HepG2 (cell line): ENCODE measurements around the gene NAV1. TPM values are rescaled to one million over a fixed set of nuclear protein-coding genes. Genes with fewer than 3 reads are reported as not detected.

Experiments used
- ATAC-seq: fragments of 200-7000 bp; cut with Tn5 transposase; 3 replicates; pipeline ENCODE4 v1.9.1; 2020; ENCODE audit warnings: mild to moderate bottlenecking, moderate library complexity
- BruUV-seq: library from RNA; stranded (reverse); fragments of 400-500 nt; replicated peaks from 2 replicates; lab custom pipeline; 2021; lab: Mats Ljungman, UMichigan
- CTCF ChIA-PET: fragments of 300-600 bp; formaldehyde crosslinking; extraction: SDS; loops from one replicate; lab custom pipeline; 2021; ENCODE audit warnings: low total read pairs, inconsistent platforms, low intra/inter-chr PET ratio; lab: Yijun Ruan, JAX
- POLR2A ChIA-PET: fragments of 350-600 bp; sonication (Branson Sonifier 250); formaldehyde crosslinking; loops from one replicate; lab custom pipeline; 2020; ENCODE audit warnings: antibody characterized with exemption, inconsistent platforms; lab: Yijun Ruan, JAX
- DNase-seq: peaks from one replicate; pipeline ENCODE4 v3.0.0-alpha.2; 2015; ENCODE audit warnings: low spot score
- FAIRE-seq: peaks from 3 replicates; lab custom pipeline; 2011; peaks lifted over from hg19 to GRCh38; lab: Jason Lieb, UNC
- H2AFZ ChIP-seq: one replicate; pipeline ENCODE4 v1.6.1; 2011; ENCODE audit warnings: low read length, inconsistent platforms
- H3K27ac ChIP-seq: fragments of 300-600 bp; 3 replicates; pipeline ENCODE4 v1.8.0; 2011; ENCODE audit warnings: mixed run types, mild to moderate bottlenecking, mixed read lengths, low read length, inconsistent platforms; ENCODE audit not compliant: insufficient read depth; ENCODE audit errors: extremely low read length
- H3K27me3 ChIP-seq, 2 experiments: fragments of 200-600 bp in 1 of 2; 2 replicates in 1 of 2; 3 replicates in 1 of 2; pipeline versions ENCODE4 v1.6.0 to v1.8.0; 2011; ENCODE audit warnings: low read length in 2 of 2, mild to moderate bottlenecking in 2 of 2, moderate library complexity in 2 of 2, inconsistent platforms in 1 of 2; ENCODE audit not compliant: insufficient read depth in 2 of 2, control insufficient read depth in 1 of 2
- H3K36me3 ChIP-seq, 2 experiments: fragments of 200-600 bp in 1 of 2; replicated peaks in 1 of 2; 2 replicates in 1 of 2; 3 replicates in 1 of 2; pipeline versions ENCODE4 v1.5.1 to v1.8.0; 2011; ENCODE audit warnings: low read length in 2 of 2, inconsistent platforms in 1 of 2; ENCODE audit not compliant: insufficient read depth in 2 of 2, control insufficient read depth in 1 of 2
- H3K4me1 ChIP-seq: 2 replicates; pipeline ENCODE4 v1.5.1; 2012; ENCODE audit warnings: low read length, inconsistent platforms; ENCODE audit not compliant: insufficient read depth
- H3K4me2 ChIP-seq: 2 replicates; pipeline ENCODE4 v1.6.0; 2011; ENCODE audit warnings: low read depth, low read length, inconsistent platforms
- H3K4me3 ChIP-seq, 3 experiments: fragments of 200-600 bp in 1 of 3; sonication (generic), shearing (Covaris generic) in 1 of 3; replicated peaks in 1 of 3; 2 replicates each; pipeline ENCODE4 v1.5.1; 2011 to 2016; ENCODE audit warnings: low read length in 3 of 3, inconsistent platforms in 2 of 3, low read depth in 2 of 3, mild to moderate bottlenecking in 2 of 3, control low read depth in 1 of 3, mixed read lengths in 1 of 3; ENCODE audit not compliant: insufficient read depth in 1 of 3
- H3K79me2 ChIP-seq: one replicate; pipeline ENCODE4 v1.6.1; 2011; ENCODE audit warnings: low read length, inconsistent platforms; ENCODE audit not compliant: insufficient read depth
- H3K9ac ChIP-seq: 2 replicates; pipeline ENCODE4 v1.6.0; 2011; ENCODE audit warnings: mild to moderate bottlenecking, low read depth, low read length, inconsistent platforms; ENCODE audit not compliant: insufficient read depth
- H3K9me3 ChIP-seq: 2 replicates; pipeline ENCODE4 v1.5.1; 2012; ENCODE audit warnings: mild to moderate bottlenecking, low read length
- H4K20me1 ChIP-seq: 2 replicates; pipeline ENCODE4 v1.6.0; 2011; ENCODE audit warnings: inconsistent platforms, mild to moderate bottlenecking, low read length, moderate library complexity; ENCODE audit not compliant: insufficient read depth
- FOXA3 ChIP-seq: IDR thresholded peaks from 2 replicates; pipeline ENCODE4 v1.6.1; 2016; ENCODE audit warnings: missing genetic modification reagents, missing compliant biosample characterization
- NR3C1 ChIP-seq: sonication (generic); formaldehyde crosslinking; IDR thresholded peaks from 2 replicates; pipeline ENCODE4 v1.4.0; 2020; ENCODE audit warnings: missing genetic modification reagents
- SNAPC2 ChIP-seq: sonication (generic); formaldehyde crosslinking; IDR thresholded peaks from 2 replicates; pipeline ENCODE4 v1.8.1; 2022; ENCODE audit warnings: mild to moderate bottlenecking, missing genetic modification reagents
- ZNF367 ChIP-seq: sonication (generic); formaldehyde crosslinking; IDR thresholded peaks from 2 replicates; pipeline ENCODE4 v1.4.0; 2020; ENCODE audit warnings: missing genetic modification reagents, borderline replicate concordance
- WGBS: methylation state at CpG from one replicate; pipeline ENCODE4 v1.1.6; 2017; ENCODE audit warnings: low lambda C conversion rate; 5-methylcytosine and 5-hydroxymethylcytosine counted together
- in situ Hi-C: cut with HindIII; loops from 2 replicates; pipeline ENCODE4 v1.10.0; 2017; ENCODE audit warnings: low pct_unique_long_range_greater_than_20kb; ENCODE audit not compliant: extremely low pct_ligation_motif_present
- intact Hi-C: fragments of 100-400 bp; cut with micrococcal nuclease; formaldehyde crosslinking; loops from one replicate; pipeline ENCODE4 v1.10.0; 2022; ENCODE audit not compliant: unreplicated experiment
- polyA plus RNA-seq, 8 experiments: library from polyadenylated mRNA; depleted of rRNA in 3 of 8; stranded (reverse) in 7 of 8; unstranded in 1 of 8; fragments of >200 nt; fragmentation: Illumina TruSeq in 4 of 8; extraction: Trizol in 4 of 8; gene quantifications; 2 replicates each; pipeline versions ENCODE4 v1.2.1 to v1.2.3, GENCODE V29; 2011 to 2016; ENCODE audit warnings: low read depth in 4 of 8, missing spikeins in 1 of 8, mixed read lengths in 1 of 8; ENCODE audit not compliant: insufficient read depth in 1 of 8
- total RNA-seq, 5 experiments: library from RNA; depleted of rRNA; stranded (reverse); fragments of >200 nt; fragmentation: Illumina TruSeq; extraction: Trizol; gene quantifications; 2 replicates each; pipeline ENCODE4 v1.2.3, GENCODE V29; 2016; ENCODE audit warnings: low read depth in 1 of 5
- TF ChIP-seq, protein P1 (sequence below): sonication (generic); formaldehyde crosslinking; IDR thresholded peaks from 2 replicates; pipeline ENCODE4 v1.5.0; 2020; ENCODE audit warnings: mild to moderate bottlenecking, missing genetic modification reagents, borderline replicate concordance
- TF ChIP-seq, protein P2 (sequence below): sonication (generic); formaldehyde crosslinking; IDR thresholded peaks from 2 replicates; pipeline ENCODE4 v1.8.1; 2023; ENCODE audit warnings: mild to moderate bottlenecking, inconsistent platforms, moderate library complexity, missing genetic modification reagents, borderline replicate concordance

NAV1 gene
- total and polyA plus RNA-seq, 2 of the 13 experiments (the other 11 are each of a cell fraction or from before 2014, with no cell fraction given), result not detected

DNA sequence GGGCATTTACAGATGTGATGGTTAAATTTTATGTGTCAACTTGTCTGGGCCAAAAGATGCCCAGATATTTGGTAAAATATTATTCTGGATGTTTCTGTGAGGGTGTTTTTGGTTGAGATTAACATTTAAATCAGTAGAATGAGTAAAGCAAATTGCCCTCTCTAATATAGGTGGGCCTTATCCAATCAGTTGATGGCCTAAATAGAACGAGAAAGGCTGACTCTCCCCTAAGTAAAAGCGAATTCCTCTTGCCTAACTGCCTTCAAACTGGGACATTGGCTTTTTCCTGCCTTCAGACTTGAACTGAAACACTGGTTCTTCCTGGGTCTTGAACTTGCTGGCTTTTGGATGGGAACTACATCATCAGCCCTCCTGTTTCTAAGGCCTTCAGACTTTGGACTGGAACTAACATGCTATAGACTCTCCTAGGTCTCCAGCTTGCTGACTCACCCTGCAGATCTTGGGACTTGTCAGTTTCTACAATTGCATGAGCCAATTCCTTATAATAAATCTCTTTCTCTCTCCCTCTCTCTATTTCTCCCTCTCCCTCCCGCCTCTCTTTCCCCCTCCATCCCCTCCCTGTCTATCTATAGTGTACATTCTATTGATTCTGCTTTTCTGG is 10.2 kb upstream of the NAV1 start:
- H3K4me1 ChIP-seq, result no peaks in the 10 kb centered on the region
- in situ Hi-C loops (no loop called here), intact Hi-C loops (no loop called here)
- no peak overlapping the region for H3K4me3 ChIP-seq
- CTCF ChIA-PET, result no interaction called here
- H3K9ac ChIP-seq, result no peak overlapping the region
- POLR2A ChIA-PET, result no interaction called here
- no peak for TF ChIP-seq NR3C1 (CRISPR knock-in tag)
- no peak for TF ChIP-seq FOXA3 (CRISPR knock-in tag)
- TF ChIP-seq, protein P1, sequence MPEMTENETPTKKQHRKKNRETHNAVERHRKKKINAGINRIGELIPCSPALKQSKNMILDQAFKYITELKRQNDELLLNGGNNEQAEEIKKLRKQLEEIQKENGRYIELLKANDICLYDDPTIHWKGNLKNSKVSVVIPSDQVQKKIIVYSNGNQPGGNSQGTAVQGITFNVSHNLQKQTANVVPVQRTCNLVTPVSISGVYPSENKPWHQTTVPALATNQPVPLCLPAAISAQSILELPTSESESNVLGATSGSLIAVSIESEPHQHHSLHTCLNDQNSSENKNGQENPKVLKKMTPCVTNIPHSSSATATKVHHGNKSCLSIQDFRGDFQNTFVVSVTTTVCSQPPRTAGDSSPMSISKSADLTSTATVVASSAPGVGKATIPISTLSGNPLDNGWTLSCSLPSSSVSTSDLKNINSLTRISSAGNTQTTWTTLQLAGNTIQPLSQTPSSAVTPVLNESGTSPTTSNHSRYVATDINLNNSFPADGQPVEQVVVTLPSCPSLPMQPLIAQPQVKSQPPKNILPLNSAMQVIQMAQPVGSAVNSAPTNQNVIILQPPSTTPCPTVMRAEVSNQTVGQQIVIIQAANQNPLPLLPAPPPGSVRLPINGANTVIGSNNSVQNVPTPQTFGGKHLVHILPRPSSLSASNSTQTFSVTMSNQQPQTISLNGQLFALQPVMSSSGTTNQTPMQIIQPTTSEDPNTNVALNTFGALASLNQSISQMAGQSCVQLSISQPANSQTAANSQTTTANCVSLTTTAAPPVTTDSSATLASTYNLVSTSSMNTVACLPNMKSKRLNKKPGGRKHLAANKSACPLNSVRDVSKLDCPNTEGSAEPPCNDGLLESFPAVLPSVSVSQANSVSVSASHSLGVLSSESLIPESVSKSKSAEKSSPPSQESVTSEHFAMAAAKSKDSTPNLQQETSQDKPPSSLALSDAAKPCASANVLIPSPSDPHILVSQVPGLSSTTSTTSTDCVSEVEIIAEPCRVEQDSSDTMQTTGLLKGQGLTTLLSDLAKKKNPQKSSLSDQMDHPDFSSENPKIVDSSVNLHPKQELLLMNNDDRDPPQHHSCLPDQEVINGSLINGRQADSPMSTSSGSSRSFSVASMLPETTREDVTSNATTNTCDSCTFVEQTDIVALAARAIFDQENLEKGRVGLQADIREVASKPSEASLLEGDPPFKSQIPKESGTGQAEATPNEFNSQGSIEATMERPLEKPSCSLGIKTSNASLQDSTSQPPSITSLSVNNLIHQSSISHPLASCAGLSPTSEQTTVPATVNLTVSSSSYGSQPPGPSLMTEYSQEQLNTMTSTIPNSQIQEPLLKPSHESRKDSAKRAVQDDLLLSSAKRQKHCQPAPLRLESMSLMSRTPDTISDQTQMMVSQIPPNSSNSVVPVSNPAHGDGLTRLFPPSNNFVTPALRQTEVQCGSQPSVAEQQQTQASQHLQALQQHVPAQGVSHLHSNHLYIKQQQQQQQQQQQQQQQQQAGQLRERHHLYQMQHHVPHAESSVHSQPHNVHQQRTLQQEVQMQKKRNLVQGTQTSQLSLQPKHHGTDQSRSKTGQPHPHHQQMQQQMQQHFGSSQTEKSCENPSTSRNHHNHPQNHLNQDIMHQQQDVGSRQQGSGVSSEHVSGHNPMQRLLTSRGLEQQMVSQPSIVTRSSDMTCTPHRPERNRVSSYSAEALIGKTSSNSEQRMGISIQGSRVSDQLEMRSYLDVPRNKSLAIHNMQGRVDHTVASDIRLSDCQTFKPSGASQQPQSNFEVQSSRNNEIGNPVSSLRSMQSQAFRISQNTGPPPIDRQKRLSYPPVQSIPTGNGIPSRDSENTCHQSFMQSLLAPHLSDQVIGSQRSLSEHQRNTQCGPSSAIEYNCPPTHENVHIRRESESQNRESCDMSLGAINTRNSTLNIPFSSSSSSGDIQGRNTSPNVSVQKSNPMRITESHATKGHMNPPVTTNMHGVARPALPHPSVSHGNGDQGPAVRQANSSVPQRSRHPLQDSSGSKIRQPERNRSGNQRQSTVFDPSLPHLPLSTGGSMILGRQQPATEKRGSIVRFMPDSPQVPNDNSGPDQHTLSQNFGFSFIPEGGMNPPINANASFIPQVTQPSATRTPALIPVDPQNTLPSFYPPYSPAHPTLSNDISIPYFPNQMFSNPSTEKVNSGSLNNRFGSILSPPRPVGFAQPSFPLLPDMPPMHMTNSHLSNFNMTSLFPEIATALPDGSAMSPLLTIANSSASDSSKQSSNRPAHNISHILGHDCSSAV (CRISPR knock-in tag), result no peak
- TF ChIP-seq ZNF367, result no peak
- TF ChIP-seq, protein P2, sequence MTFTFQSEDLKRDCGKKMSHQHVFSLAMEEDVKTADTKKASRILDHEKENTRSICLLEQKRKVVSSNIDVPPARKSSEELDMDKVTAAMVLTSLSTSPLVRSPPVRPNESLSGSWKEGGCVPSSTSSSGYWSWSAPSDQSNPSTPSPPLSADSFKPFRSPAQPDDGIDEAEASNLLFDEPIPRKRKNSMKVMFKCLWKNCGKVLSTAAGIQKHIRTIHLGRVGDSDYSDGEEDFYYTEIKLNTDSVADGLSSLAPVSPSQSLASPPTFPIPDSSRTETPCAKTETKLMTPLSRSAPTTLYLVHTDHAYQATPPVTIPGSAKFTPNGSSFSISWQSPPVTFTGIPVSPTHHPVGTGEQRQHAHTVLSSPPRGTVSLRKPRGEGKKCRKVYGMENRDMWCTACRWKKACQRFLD (CRISPR knock-in tag), result no peak
- TF ChIP-seq SNAPC2, result no peak
- H4K20me1 ChIP-seq, result no peaks in the 10 kb centered on the region
- H3K27me3 ChIP-seq, result peaks cover 0 to 20% of the 10 kb centered on the region in 2 experiments; a peak in 1 of 5 replicates
- no peaks in the 10 kb centered on the region for H3K9me3 ChIP-seq
- H3K36me3 ChIP-seq, result no peaks in the 10 kb centered on the region
- H3K4me2 ChIP-seq, result no peak overlapping the region
- no peak overlapping the region for H3K27ac ChIP-seq
- FAIRE-seq, result no peak
- ATAC-seq, result no peak
- BruUV-seq, result no TSS peak
- DNase-seq, result no peak
- no peak overlapping the region for H2AFZ ChIP-seq
- 17% methylated on average over 3 of the region's 3 CpGs for WGBS
- no peaks in the 10 kb centered on the region for H3K79me2 ChIP-seq
